HG03045 (cell line): Measurements from ENCODE around the gene SF3B5.
"Not testable (repeated sequence)": the region's sequence is repeated elsewhere in the genome, so short reads cannot be mapped to it uniquely, and the experiment has no call there.

ENCODE experiments used
- ATAC-seq: cut with Tn5 transposase; IDR thresholded peaks from one replicate; pipeline ENCODE4 v1.9.1; 2021; ENCODE audit warnings: mild to moderate bottlenecking, moderate library complexity; ENCODE audit not compliant: unreplicated experiment

The SF3B5 gene

DNA sequence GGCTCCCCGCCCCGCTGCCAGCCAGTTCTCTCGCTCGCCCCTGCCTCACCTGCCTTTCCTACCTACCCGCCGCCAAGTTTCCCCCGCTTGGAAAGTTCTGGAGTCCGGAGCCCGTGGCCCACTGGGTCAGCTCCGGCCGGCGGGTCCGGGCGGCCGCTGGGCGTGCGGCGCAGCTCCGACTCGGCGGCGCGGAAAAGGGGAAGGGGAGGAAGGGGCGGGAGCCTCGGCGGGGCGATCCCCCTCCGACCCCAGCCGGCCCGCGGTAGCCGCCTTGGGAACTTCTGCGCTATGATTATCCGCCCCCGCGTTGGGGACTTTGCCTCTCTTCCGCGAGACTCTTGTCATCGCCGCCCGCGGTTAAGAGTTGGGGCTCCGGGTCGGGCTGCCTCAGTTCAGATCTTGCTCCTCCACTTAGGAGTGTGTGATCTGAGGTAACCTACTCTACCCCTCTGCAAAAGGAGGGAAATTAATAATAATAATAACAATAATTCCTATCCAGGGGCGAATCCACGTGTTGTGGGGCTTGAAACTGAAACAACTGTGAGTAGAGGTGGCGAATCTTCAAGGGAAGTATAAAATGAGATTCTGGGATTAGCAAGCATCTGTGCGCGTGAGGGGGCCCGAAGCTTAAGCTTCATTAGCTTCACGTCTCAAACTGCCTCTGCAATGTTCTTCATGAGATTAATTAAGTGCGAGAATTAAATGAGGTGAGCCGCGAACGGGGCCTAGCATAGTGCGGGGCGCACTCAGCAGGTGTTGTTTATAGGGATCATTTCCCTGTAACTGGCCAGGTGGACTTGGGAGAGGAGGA, 30.8 kb downstream of the SF3B5 start:
- ATAC-seq: peak; percentile 26

DNA sequence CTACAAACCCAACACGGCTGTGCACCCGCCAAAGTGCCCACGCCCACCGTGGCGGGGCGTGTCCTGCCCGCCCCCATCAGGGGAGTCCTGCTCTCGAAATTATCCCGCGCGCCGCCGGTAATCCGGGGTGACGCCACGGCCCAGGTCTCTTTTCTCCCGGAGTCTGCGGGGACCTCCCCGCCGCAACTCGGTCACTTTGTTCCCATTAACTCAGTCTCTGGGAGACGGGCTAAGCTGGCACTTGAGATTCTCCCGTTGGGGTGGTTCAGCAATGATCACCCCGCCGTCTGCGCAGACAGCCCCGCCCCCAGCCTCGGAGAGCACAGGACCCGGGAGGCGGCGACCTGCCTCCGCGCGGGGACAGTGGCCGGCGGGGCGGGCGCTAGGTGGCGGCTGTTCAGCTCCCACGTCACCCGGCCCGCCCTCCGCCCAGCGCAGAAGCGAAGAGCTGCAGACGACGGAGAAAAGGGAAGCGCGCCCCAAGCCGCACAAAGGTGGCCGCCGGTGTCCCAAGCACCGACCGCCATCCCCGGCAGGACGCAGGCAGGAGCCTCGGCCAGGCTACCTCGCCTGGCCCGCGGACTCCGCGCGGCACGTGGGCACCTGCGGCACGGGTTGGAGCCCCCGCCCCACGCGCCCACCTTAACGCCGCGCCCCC, 31.5 kb downstream of the SF3B5 start:
- peak; percentile 88 for ATAC-seq

- ATAC-seq: no peak
Observed at GRCh38 chr6:144063246-144063743, 32.1 kb downstream of the SF3B5 start.

DNA sequence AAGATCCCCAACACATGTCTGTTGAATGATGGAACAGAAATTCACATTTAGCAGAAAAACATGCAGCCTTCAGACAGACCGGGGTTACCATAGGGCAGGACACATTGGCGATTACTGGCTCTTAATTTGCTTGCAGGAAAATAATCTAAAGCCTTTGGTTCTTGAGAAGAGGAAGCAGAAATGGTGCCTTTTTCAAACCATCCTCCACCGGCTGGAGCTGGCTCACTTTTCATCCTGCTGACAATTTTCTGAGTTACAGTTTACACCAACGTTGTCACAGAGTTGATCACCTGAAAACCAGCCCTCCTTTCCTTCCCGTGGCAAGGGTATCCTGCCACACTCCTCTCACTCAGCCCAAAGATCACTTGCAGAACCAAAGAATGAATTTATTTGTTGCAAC, 32.6 kb downstream of the SF3B5 start:
- no peak for ATAC-seq

DNA sequence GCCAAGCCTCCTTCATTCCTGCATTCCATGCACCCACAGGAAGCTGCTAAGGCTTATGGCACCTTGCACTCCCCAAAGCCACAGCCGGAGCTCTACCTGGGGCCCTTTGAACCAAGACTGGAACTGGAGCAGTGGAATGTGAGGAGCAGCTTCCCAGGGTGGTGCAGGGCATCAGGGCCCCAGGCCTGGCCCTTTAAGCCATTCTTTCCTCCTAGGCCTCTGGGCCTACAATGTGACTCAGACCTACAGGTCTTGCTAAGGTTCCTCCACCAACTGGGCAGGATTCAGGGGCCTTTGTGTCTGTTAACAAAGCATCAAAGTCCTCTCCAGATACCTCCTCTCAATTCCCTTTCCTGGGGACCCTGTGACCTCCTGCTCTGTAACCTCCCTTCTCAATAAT, 36.2 kb downstream of the SF3B5 start:
- no peak for ATAC-seq

- peak; percentile 87 for ATAC-seq
Observed at GRCh38 chr6:144055121-144055931, 40.0 kb downstream of the SF3B5 start.

- no peak for ATAC-seq
Observed at GRCh38 chr6:144053601-144054000, 41.8 kb downstream of the SF3B5 start.

- no peak for ATAC-seq
Observed at GRCh38 chr6:144052488-144052887, 42.9 kb downstream of the SF3B5 start.

- ATAC-seq: no peak
Observed at GRCh38 chr6:144049386-144049785, 46.0 kb downstream of the SF3B5 start.

GRCh38 chr6:144047688-144048087, 47.7 kb downstream of the SF3B5 start:
- no peak for ATAC-seq

DNA sequence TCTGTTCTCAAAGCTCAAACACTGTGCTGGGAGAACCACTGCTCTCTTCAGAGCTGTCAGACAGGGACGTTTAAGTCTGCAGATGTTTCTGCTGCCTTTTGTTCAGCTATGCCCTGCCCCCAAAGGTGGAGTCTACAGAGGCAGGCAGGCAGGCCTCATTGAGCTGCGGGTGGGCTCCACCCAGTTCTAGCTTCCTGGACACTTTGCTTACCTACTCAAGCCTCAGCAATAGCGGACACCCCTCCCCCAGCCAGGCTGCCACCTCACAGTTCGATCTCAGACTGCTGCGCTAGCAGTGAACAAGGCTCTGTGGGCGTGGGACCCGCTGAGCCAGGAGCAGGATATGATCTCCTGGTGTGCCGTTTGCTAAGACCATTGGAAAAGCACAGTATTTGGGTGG, 48.7 kb downstream of the SF3B5 start:
- ATAC-seq: not testable (repeated sequence)

GRCh38 chr6:144044989-144045388, 50.4 kb downstream of the SF3B5 start:
- ATAC-seq: not testable (repeated sequence)
